Glomerular endothelial cell (primary cell): Measurements from ENCODE around the gene CTSS. TPM values are rescaled to one million over a fixed set of nuclear protein-coding genes. Genes with fewer than 3 reads are reported as not detected.
"Not testable (repeated sequence)": the region's sequence is repeated elsewhere in the genome, so short reads cannot be mapped to it uniquely, and the experiment has no call there.

Experiments
- DNase-seq: peaks from one replicate; pipeline ENCODE4 v3.0.0-alpha.2; 2011; ENCODE audit warnings: low read depth, low spot score; ENCODE audit errors: extremely low read depth
- total RNA-seq: library from RNA; depleted of rRNA; stranded (reverse); fragments of >200 nt; gene quantifications from 2 replicates; pipeline ENCODE4 v1.2.3, GENCODE V29; 2015

The CTSS gene
- total RNA-seq, 1 donor from 2014 or later = 137 TPM

DNA sequence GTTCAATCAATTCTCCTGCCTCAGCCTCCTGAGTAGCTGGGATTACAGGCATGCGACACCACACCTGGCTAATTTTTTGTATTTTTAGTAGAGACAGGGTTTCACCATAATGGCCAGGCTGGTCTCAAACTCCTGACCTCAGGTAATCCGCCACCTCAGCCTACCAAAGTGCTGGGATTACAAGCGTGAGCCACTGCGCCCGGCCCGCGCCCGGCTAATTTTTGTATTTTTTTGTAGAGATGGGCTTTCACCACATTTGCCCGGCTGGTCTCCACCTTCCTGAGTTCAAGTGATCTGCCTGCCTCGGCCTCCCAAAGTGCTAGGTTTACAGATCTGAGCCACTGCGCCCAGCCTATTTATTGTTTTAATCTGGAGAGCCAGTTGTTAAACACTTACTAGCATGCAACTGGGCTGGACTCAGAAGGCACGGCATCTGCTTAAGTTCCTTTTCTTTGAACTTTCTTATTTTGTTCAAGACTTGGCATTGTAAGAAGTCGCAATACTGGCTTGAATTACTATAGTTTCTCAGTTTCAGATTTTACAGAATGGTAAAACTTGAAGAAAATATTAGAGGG lies 10.4 kb upstream of the CTSS start:
- not testable (repeated sequence) for DNase-seq

DNA sequence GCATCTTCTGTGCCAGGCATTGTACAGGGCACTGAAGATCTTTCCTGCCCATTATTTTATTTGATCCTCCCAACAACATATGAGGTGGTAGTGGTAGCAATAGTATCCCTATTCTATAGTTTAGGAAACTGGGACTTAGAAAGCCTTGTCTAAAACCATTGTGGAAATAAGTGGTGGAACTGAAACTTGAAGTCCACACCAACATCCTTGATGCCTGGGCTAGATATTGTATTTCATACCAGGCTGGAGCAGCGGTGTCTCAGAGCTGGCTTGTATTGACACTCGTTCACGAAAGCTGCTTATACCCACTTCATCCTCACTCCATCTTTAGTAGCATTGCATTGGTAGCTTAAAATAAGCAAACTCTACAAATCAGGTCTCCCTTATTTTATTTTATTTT lies 9.7 kb upstream of the CTSS start:
- DNase-seq = no peak

DNA sequence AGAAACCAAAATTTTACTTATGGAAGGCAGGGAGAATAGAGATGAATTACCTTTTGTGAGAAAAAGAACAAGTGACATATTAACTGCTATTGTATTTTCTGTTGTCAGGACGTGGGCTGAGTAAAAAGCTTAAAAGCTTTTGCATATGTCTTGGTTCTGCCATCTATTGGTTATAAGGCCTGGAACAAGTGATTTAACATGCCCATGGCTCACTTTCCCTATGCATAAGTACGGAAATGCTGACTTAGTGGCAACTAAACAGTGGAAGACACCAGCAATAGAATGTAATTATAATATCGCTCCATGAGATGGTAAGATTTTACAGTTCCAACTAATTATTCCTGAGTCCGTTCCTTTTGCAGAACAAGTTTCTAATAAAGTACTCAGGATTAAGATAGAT lies 6.7 kb upstream of the CTSS start:
- no peak for DNase-seq

DNA sequence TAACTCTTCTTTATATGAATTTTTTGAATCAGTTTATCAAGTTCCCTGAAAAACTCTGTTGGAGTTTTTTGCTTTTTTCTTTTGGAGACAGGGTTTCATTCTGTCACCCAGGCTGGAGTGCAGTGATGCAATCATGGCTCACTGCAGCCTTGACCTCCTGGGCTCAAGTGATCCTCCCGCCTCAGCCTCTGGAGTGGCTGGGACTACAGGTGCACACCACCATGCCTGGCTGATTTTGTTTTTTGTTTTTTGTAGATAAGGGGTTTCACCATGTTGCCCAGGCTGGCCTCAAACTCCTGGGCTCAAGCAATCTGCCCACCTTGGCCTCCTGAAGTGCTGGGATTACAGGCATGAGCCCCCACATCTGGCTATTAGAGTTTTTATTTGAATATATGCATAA lies 2.1 kb upstream of the CTSS start:
- DNase-seq = not testable (repeated sequence)

DNA sequence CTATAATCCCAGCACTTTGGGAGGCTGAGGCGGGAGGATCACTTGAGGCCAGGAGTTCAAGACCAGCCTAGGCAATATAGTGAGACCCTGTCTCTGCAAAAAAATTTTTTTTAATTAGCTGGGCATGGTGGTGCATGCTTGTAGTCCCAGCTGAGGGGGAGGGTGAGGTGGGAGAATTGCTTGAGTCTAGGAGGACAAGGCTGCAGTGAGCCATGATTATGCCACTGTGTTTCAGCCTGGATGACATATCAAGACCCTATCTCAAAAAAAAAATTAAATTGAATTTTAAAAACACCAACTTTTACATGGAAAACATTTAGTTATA lies 361 bp upstream of the CTSS start:
- not testable (repeated sequence) for DNase-seq

DNA sequence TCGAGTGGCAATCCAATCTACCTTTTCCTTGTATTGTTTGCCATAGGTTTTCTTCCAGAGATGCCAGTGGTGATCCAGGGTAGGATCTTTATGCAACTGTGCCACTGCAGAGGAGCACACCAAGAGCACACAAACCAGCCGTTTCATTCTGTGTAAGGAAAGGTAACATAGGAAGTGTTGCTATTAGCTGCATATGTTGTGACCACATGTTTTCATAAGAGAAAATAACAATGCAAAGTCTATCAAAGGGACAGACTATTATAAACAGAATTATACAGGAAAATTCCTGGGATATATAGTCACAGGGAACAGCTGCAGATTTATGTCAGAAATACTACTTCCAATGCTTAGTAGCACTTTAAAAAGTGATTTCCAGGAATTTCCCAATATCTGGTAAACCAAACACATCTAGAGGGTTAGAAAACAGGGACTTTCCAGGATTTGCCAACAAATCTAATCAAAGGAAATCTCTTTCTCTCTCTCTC lies 919 bp downstream of the CTSS start:
- peak; percentile 78 for DNase-seq

DNA sequence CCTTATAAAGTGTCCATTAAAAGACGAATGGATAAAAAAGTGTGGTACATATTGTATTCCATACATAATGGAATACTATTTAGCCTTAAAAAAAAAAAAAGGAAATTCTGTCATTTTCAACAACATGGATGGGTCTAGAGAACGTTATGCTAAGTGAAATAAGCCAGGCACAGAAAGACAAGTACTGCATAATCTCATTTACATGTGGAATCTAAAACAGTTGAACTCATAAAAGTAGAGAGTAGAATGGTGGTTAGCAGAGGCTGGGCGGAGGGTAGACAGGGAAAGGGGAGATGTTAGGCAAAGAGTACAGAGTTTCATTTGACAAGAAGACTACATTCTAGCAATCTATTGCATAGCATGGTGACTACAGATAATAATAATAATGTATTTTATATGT lies 2.6 kb downstream of the CTSS start:
- no peak for DNase-seq

DNA sequence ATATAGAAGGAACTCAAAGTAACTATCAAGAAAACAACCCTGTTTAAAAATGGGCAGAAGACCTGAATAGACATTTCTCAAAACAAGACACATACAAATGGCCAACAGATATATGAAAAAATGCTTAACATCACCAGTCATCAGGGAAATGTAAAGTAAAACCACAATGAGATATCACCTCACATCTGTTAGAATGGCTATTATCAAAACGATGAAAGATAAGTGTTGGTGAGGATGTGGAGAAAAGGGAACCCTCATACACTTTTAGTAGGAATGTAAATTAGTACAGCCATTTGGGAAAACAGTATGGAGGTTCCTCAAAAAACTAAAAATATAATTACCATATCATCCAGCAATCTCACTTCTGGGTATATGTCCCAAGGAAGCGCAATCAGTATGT lies 3.0 kb downstream of the CTSS start:
- DNase-seq = no peak

DNA sequence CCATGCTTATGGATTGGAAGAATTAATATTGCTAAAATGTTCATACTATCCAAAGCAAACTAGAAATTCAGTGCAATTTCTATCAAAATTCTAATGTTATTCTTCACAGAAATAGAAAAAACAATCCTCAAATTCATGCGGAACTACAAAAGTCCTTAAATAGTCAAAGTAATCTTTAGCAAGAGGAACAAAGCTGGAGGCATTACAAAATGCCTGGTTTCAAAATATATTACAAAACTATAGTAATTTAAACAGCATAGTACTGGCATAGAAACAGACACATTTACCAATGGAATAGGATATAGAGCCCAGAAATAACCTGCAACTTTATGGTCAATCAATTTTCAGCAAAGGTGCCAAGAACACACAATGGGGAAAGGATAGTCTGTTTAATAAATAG lies 3.8 kb downstream of the CTSS start:
- no peak for DNase-seq

DNA sequence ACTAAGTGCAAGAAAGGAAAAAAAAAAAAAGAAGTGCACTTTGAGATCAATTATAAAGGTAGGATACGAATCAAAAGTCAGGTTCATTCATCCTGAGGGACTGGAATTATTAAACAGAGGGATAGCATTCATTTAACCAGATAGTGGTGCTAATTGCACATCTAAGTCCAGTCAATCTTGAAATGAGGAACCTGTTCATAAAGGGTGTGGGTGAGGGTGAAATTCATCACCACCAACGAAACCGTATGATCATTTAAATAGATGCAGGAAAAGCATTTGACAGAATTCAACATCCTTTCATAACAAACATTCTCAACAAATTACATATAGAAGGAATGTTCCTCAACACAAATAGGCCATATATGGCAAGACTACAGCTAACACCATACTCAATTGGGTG lies 5.6 kb downstream of the CTSS start:
- no peak for DNase-seq

DNA sequence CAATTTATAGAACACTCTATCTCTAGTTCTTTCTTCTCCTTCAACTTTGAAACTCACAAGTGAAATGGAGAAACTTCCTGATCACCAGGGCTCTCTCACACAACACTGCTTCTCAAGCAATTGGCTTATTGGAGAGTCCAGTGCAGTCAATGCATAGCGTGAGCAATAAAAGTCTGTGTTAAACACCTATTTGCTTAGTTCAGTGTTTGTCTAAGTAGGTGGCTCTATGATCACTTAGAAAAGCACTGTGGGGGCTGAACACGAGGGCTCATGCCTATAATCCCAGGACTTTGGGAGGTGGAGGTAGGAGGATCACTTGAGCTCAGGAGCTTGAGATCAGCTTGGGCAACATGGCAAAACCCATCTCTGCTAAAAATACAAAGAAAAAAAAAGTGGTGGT lies 12.2 kb downstream of the CTSS start:
- DNase-seq = no peak

DNA sequence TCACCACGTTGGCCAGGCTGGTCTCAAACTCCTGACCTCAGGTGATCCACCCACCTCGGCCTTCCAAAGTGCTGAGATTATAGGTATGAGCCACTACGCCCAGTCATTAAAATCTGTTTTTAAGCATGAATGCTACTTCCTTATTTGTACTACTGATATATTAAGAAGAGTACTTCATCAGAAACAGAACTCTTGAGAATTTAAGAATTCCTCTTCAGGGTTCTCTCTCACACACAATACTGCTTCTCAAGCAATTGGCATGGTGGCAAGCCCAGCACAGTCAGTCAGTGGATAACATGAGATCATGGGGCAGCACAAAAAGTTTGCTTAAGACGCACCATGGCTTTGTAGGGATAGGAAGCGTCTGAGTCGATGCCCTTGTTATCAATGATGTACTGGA lies 14.1 kb downstream of the CTSS start:
- no peak for DNase-seq

DNA sequence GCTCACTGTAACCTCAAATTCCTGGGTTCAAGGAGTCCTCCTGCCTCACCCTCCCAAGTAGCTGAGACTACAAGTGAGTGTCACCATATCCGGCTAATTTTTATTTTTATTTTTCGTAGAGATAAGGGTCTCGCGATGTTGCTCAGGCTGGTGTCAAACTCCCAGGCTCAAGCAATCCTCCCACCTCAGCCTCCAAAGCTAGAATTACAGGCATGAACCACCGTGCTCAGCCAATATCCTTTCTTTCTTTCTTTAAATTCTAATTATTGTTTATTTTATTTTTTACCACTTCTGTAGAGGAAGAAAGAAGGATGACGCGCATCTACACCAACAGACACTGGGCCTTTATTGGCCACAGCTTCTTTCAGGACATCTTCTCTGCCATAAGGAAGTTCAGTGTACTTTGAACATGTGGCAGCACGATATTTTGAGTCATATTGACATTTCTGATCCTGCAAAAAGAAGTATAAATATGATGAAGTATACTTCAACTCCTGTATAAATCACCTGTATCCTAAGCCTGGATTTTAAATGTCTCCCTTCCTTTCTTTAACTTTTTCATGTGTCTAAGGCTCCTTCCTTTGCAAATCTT lies 15.8 kb downstream of the CTSS start:
- no peak for DNase-seq

DNA sequence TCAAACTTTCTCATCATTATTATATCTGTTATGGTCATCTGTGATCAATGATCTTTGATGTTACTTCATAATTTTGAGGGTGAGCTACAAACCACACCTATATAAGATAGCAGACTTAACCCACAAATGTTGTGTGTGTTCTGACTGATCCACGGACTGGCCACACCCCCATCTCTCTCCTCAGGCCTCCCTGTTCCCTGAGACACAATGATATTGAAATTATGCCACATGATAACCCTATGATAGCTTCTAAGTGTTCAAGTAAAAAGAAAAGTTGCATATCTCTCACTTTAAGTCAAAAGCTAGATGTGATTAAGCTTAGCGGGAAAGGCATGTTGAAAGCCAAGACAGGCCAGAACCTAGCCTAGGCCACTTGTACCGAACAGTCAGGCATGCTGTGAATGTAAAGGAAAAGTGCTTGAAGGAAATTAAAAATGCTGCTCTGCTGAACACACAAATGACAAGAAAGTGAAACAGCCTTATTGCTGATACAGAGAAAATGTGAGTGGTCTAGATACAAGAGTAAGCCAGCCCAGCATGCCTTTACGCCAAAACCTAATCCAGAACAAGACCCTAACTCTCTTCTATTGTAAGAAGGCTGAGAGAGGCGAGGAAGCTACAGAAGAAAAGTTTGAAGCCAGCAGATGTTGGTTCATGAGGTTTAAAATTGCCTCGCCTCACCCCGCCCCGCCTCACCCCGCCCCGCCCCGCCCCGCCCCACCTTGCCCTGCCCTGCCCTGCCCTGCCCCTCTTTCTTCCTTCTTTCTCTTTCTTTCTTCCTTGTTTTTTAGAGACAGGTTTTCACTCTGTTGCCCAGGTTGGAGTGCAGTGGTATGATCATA lies 16.5 kb downstream of the CTSS start:
- DNase-seq = no peak

DNA sequence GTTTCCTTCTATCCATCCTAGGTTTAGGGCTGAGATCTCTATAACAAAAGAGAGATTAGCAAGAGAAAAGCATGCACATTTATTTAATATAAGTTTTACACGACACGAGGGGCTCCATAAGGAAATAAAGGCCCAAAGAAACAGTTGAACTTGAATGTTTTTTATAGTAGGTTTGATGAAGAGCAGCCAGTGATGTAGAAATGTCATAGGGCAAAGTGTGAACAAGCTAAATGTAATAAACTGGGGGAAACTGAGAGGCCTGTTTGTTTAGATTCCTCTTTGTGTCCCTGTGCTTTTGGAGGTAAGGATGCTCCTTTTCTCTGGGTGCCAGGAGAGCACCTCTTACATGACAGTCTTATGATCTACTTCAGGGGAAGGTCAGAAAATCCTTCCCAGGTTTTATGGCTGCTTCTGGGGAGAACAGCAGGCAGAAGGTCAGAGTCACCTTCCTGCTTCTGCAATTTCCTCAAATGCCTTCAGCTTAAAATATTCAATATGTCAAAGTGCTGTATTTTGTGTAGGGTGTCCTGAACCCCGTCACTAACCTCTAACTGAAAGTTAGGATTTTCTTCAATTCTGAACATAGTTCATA lies 35.4 kb downstream of the CTSS start:
- DNase-seq = no peak

DNA sequence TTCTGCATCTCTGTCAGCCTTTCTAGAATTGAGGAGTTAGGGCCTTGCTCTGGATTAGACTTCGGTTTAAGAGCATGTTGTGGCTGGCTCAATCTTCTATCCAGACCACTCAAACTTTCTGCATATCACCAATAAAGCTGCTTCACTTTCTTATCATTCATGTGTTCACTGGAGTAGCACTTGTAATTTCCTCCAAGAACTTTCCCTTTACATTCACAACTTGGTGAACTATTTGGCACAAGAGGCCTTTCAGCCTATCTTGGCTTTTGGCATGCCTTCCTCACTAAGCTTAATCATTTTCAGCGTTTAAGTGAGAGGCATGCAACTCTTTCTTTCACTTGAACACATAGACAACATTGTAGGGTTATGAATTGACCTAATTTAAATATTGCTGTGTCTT lies 41.2 kb downstream of the CTSS start:
- no peak for DNase-seq

DNA sequence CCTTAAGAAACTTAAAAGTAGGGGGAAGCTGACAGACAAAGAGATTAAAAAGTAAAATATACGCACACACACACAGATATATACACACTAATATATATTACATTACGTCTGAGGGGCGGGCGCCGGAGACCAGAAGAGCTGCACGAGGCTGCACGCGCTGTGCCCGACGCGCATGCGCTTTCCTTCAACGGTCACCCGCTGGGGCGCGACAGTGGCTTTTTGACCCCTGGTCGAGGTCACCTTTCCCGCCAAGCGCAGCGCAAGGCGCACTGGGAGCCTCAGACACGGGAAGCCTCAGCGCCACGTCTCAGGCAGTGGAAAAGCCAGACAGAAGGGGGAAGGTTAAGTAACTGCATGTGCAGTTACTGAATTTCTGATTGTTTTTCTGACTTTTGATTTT lies 44.9 kb downstream of the CTSS start, which contains the start of gene HORMAD1:
Gene HORMAD1, minus strand, starts transcription at position 193 of the 400 bp plus-strand sequence. CDS start 1,390 bp downstream, outside the sequence.
- DNase-seq = no peak

DNA sequence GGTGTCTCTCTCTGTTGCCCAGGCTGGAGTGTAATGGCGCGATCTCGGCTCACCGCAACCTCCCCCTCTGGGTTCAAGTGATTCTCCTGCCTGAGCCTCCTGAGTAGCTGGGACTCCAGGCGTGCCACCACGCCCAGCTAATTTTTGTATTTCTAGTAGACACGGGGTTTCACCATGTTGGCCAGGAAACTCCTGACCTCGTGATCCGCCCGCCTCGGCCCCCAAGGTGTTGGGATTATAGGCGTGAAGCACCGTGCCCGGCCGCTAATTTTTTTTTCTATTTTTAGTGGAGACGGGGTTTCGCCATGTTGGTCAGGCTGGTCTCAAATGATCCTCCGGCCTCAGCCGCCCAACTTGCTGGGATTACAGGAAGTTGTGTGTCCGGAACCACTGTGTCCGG lies 45.5 kb downstream of the CTSS start:
- no peak for DNase-seq

DNA sequence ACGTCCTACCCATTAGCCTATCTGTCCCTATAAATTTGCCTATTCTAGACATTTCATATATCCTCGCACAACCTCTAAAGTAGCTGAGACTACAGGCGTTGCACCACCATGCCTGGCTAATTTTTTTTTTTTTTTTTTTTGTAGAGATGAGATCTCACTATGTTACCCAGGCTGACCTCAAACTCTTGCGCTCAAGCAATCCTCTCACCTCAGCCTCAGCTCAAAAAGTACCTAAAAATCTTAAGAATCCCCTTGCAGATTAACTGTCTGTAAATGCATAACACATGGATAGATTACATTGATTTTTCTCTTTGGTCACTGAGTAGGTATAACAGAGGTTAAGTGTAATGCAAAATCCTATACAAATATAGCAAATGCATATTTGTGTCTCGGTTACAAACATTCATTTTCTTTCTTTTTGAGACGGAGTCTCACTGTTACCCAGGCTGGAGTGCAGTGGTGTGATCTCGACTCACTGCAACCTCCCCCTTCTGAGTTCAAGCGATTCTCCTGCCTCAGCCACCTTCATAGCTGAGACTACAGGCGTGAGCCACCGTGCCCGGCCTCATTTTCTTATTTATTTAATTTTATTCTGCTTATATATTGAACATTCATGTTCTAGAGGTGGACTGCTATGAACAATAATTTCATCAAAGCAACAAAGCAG lies 47.2 kb downstream of the CTSS start:
- no peak for DNase-seq

DNA sequence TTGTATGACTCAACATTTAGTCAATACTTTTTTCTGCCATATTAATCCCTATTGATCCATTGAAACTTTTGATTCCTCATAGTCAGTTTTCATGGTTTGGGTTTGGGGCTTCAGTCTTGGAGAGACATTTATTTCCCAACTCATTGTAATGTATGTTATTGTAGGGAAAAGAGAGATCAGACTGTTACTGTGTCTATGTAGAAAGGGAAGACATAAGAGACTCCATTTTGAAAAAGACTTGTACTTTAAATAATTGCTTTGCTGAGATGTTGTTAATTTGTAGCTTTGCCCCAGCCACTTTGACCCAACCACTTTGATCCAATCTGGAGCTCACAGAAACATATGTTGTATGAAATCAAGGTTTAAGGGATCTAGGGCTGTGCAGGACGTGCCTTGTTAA lies 56.5 kb downstream of the CTSS start:
- not testable (repeated sequence) for DNase-seq

DNA sequence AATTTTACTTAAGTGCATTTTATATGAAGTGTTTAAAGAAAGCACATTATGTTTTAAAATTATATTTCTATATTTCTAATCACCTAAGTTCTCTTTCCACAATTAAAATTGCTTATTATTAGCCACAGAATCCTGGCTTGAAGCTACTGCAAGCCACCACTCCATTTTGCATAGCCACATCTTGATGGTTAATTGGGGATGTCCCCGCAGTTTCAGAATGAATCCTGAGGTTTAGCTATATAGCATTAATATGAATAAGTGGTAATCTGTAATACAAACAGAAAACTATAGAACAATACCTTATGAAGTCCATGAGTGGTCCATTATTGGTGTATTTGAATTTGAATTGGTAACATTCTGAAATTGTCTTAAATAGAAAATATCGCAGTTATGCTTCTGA lies 57.0 kb downstream of the CTSS start:
- DNase-seq = no peak
